H1 (cell line): ENCODE data around the gene DVL1. TPM values are rescaled to one million over a fixed set of nuclear protein-coding genes. Genes with fewer than 3 reads are reported as not detected.

ENCODE experiments used
- CTCF ChIA-PET: fragments of 300-600 bp; sonication (Branson Sonifier 250); formaldehyde crosslinking; loops from one replicate; lab custom pipeline; 2021; ENCODE audit not compliant: partially characterized antibody; lab: Charles Lee
- POLR2A ChIA-PET: fragments of 300-600 bp; sonication (Branson Sonifier 250); formaldehyde crosslinking; loops from one replicate; lab custom pipeline; 2021; ENCODE audit warnings: inconsistent platforms; ENCODE audit not compliant: partially characterized antibody; lab: Charles Lee
- DNase-seq, 2 experiments: peaks; one replicate each; pipeline versions ENCODE4 v3.0.0 to v3.0.0-alpha.2; 2010 to 2022; ENCODE audit warnings: low spot score in 2 of 2, low read depth in 1 of 2, mixed read lengths in 1 of 2
- FAIRE-seq: peaks from 2 replicates; lab custom pipeline; 2011; peaks lifted over from hg19 to GRCh38; lab: Jason Lieb, UNC
- H2AFZ ChIP-seq: 2 replicates; pipeline ENCODE4 v1.8.1; 2012; ENCODE audit warnings: low read length, inconsistent platforms
- H2AK5ac ChIP-seq: 2 replicates; pipeline ENCODE4 v1.6.1; 2013; ENCODE audit warnings: low read depth, low read length
- H2BK120ac ChIP-seq: replicated peaks from 2 replicates; pipeline ENCODE3; 2013; ENCODE audit warnings: low read depth, low read length, inconsistent platforms
- H2BK12ac ChIP-seq: 2 replicates; pipeline ENCODE4 v1.6.1; 2013; ENCODE audit warnings: low read depth, low read length
- H2BK15ac ChIP-seq: 2 replicates; pipeline ENCODE4 v1.6.1; 2013; ENCODE audit warnings: low read length
- H2BK20ac ChIP-seq: 2 replicates; pipeline ENCODE4 v1.6.1; 2013; ENCODE audit warnings: low read length
- H2BK5ac ChIP-seq: 2 replicates; pipeline ENCODE4 v1.6.1; 2013; ENCODE audit warnings: low read depth, low read length
- H3K14ac ChIP-seq: 2 replicates; pipeline ENCODE4 v1.6.1; 2013; ENCODE audit warnings: inconsistent platforms; ENCODE audit not compliant: insufficient read length
- H3K18ac ChIP-seq: 2 replicates; pipeline ENCODE4 v1.6.1; 2013; ENCODE audit warnings: low read length; ENCODE audit errors: extremely low read depth
- H3K23ac ChIP-seq: 2 replicates; pipeline ENCODE4 v1.6.1; 2013; ENCODE audit warnings: inconsistent platforms; ENCODE audit not compliant: insufficient read length
- H3K23me2 ChIP-seq: 2 replicates; pipeline ENCODE4 v1.6.1; 2013; ENCODE audit warnings: low read depth, low read length
- H3K27ac ChIP-seq: 2 replicates; pipeline ENCODE4 v1.6.1; 2011; ENCODE audit warnings: low read depth, low read length, inconsistent platforms
- H3K27me3 ChIP-seq, 4 experiments: replicated peaks in 1 of 4; 1 replicate in 1 of 4; 2 replicates in 3 of 4; pipeline versions ENCODE4 v1.6.1 to v1.8.1; 2011 to 2013; ENCODE audit warnings: low read length in 3 of 4, mild to moderate bottlenecking in 3 of 4, inconsistent platforms in 2 of 4, mixed read lengths in 2 of 4, moderate library complexity in 1 of 4; ENCODE audit not compliant: control insufficient read depth in 3 of 4, insufficient read depth in 3 of 4; ENCODE audit errors: extremely low read depth in 1 of 4
- H3K36me3 ChIP-seq, 4 experiments: 2 replicates each; pipeline versions ENCODE4 v1.6.1 to v1.8.1; 2011 to 2013; ENCODE audit warnings: mild to moderate bottlenecking in 4 of 4, low read length in 3 of 4, moderate library complexity in 2 of 4, control low read depth in 1 of 4, inconsistent platforms in 1 of 4; ENCODE audit not compliant: insufficient read depth in 4 of 4, control insufficient read depth in 2 of 4
- H3K4ac ChIP-seq: replicated peaks from 2 replicates; pipeline ENCODE3; 2013; ENCODE audit warnings: low read length, low read depth, mixed read lengths, inconsistent platforms; ENCODE audit not compliant: insufficient read length
- H3K4me1 ChIP-seq, 4 experiments: replicated peaks in 1 of 4; 1 replicate in 1 of 4; 2 replicates in 3 of 4; pipeline versions ENCODE4 v1.6.1 to v1.8.1; 2011 to 2013; ENCODE audit warnings: low read length in 3 of 4, inconsistent platforms in 2 of 4, mixed read lengths in 1 of 4; ENCODE audit not compliant: insufficient read depth in 4 of 4, control insufficient read depth in 3 of 4
- H3K4me2 ChIP-seq, 2 experiments: 2 replicates each; pipeline versions ENCODE4 v1.6.1 to v1.8.1; 2011 to 2013; ENCODE audit warnings: low read depth in 2 of 2, low read length in 2 of 2, control low read depth in 1 of 2, inconsistent platforms in 1 of 2, mild to moderate bottlenecking in 1 of 2; ENCODE audit not compliant: insufficient read depth in 1 of 2
- H3K4me3 ChIP-seq, 4 experiments: fragments of 200-600, 300-600 bp in 1 of 4; sonication (generic), shearing (Covaris generic), sonication (Bioruptor Twin) in 1 of 4; 2 replicates each; pipeline versions ENCODE4 v1.5.1 to v1.8.1; 2011 to 2016; ENCODE audit warnings: low read length in 4 of 4, low read depth in 3 of 4, control low read depth in 2 of 4, inconsistent platforms in 2 of 4, mild to moderate bottlenecking in 2 of 4, mixed read lengths in 1 of 4, moderate library complexity in 1 of 4; ENCODE audit not compliant: insufficient read depth in 2 of 4; ENCODE audit errors: extremely low read depth in 1 of 4
- H3K56ac ChIP-seq: replicated peaks from 2 replicates; pipeline ENCODE3; 2013; ENCODE audit warnings: low read depth, mild to moderate bottlenecking, mixed read lengths, low read length, inconsistent platforms; ENCODE audit not compliant: insufficient read length
- H3K79me1 ChIP-seq: 2 replicates; pipeline ENCODE4 v1.6.1; 2013; ENCODE audit warnings: low read depth, low read length, control low read depth
- H3K79me2 ChIP-seq, 2 experiments: 2 replicates each; pipeline versions ENCODE4 v1.6.1 to v1.8.1; 2012 to 2013; ENCODE audit warnings: low read length in 2 of 2, mild to moderate bottlenecking in 2 of 2, inconsistent platforms in 1 of 2; ENCODE audit not compliant: insufficient read depth in 2 of 2, control insufficient read depth in 1 of 2
- H3K9ac ChIP-seq, 4 experiments: replicated peaks in 1 of 4; 1 replicate in 1 of 4; 2 replicates in 3 of 4; pipeline versions ENCODE4 v1.6.1 to v1.8.1; 2011 to 2013; ENCODE audit warnings: low read depth in 3 of 4, low read length in 3 of 4, control low read depth in 2 of 4, mild to moderate bottlenecking in 2 of 4, moderate library complexity in 2 of 4, inconsistent platforms in 1 of 4; ENCODE audit errors: extremely low read depth in 1 of 4
- H3K9me3 ChIP-seq, 2 experiments: 2 replicates each; pipeline versions ENCODE4 v1.6.1 to v1.8.1; 2012 to 2013; ENCODE audit warnings: mild to moderate bottlenecking in 2 of 2, moderate library complexity in 2 of 2, control low read depth in 1 of 2, inconsistent platforms in 1 of 2, low read depth in 1 of 2, low read length in 1 of 2, mixed read lengths in 1 of 2; ENCODE audit not compliant: insufficient read depth in 2 of 2
- H4K20me1 ChIP-seq, 2 experiments: replicated peaks in 1 of 2; 2 replicates each; pipeline versions ENCODE3 to v1.8.1; 2011 to 2013; ENCODE audit warnings: inconsistent platforms in 2 of 2, low read length in 2 of 2, mild to moderate bottlenecking in 1 of 2; ENCODE audit not compliant: insufficient read depth in 2 of 2, control insufficient read depth in 1 of 2
- H4K5ac ChIP-seq: 2 replicates; pipeline ENCODE4 v1.6.1; 2013; ENCODE audit warnings: low read length, low read depth, mixed read lengths, inconsistent platforms; ENCODE audit not compliant: insufficient read length
- H4K8ac ChIP-seq: 2 replicates; pipeline ENCODE4 v1.8.0; 2013; ENCODE audit warnings: mild to moderate bottlenecking, moderate library complexity, low read length, inconsistent platforms; ENCODE audit not compliant: insufficient read depth; ENCODE audit errors: extremely low read depth
- H4K91ac ChIP-seq: replicated peaks from 2 replicates; pipeline ENCODE3; 2013; ENCODE audit warnings: low read length, mixed read lengths, inconsistent platforms; ENCODE audit not compliant: insufficient read length
- BACH1 ChIP-seq: IDR thresholded peaks from 2 replicates; pipeline ENCODE4 v1.6.1; 2012; ENCODE audit warnings: low read length, improper control_type of control experiment
- CREB1 ChIP-seq: IDR thresholded peaks from 2 replicates; pipeline ENCODE4 v1.6.1; 2012; ENCODE audit warnings: inconsistent platforms
- GABPA ChIP-seq: IDR thresholded peaks from 2 replicates; pipeline ENCODE4 v1.6.1; 2011; ENCODE audit warnings: mild to moderate bottlenecking, low read length, moderate library complexity, borderline replicate concordance; ENCODE audit not compliant: insufficient read depth
- HDAC2 ChIP-seq, 2 experiments: fragments of 300-600 bp in 1 of 2; sonication (generic) in 1 of 2; IDR thresholded peaks; 2 replicates each; pipeline ENCODE4 v1.6.1; 2011 to 2012; ENCODE audit warnings: low read depth in 2 of 2, low read length in 2 of 2, mild to moderate bottlenecking in 2 of 2, moderate library complexity in 2 of 2, borderline replicate concordance in 1 of 2, inconsistent platforms in 1 of 2
- MAX ChIP-seq: IDR thresholded peaks from 2 replicates; pipeline ENCODE4 v1.6.1; 2012; ENCODE audit warnings: inconsistent platforms
- RBBP5 ChIP-seq: IDR thresholded peaks from 2 replicates; pipeline ENCODE4 v1.7.1; 2012; ENCODE audit warnings: low read depth, mild to moderate bottlenecking, inconsistent platforms, low read length, moderate library complexity, borderline replicate concordance
- SIN3A ChIP-seq, 2 experiments: IDR thresholded peaks in 1 of 2; conservative IDR thresholded peaks in 1 of 2; 2 replicates each; pipeline ENCODE4 v1.6.1; 2011 to 2012; ENCODE audit warnings: low read length in 2 of 2, improper control_type of control experiment in 1 of 2, low read depth in 1 of 2, mild to moderate bottlenecking in 1 of 2
- SIRT6 ChIP-seq: IDR thresholded peaks from one replicate; pipeline ENCODE4 v1.7.1; 2012; ENCODE audit warnings: low read length, inconsistent platforms
- WGBS, 2 experiments: shearing (Covaris generic) in 1 of 2; methylation state at CpG; one replicate each; pipeline versions ENCODE4 v1.1.6 to v1.1.7; 2013 to 2015; ENCODE audit warnings: low lambda C conversion rate in 2 of 2, mixed read lengths in 2 of 2, inconsistent platforms in 1 of 2, low coverage in 1 of 2, missing lambda C conversion rate in 1 of 2; ENCODE audit not compliant: insufficient replicate concordance in 2 of 2, insufficient coverage in 1 of 2, insufficient read length in 1 of 2; ENCODE audit errors: extremely low coverage in 1 of 2, missing lambda C conversion rate in 1 of 2; 5-methylcytosine and 5-hydroxymethylcytosine counted together
- polyA plus RNA-seq, 7 experiments: library from polyadenylated mRNA; depleted of rRNA in 3 of 7; stranded (reverse) in 5 of 7; unstranded in 2 of 7; fragments of >200 nt in 5 of 7; fragments of 200-250 nt in 2 of 7; gene quantifications; 1 replicate in 5 of 7; 2 replicates in 1 of 7; 4 replicates in 1 of 7; pipeline versions ENCODE4 v1.2.1 to v1.2.3, GENCODE V29; 2011 to 2013; ENCODE audit warnings: missing spikeins in 2 of 7, mixed read lengths in 2 of 7
- total RNA-seq: library from RNA; stranded (reverse); fragmentation: NEBNext Ultra II Directional; extraction: Animal tissue kit (Norgen Biotek cat#: 25700); gene quantifications from 2 replicates; pipeline ENCODE4 v1.2.1, GENCODE V29; 2021

Gene DVL1
- total and polyA plus RNA-seq, 2 of the 8 experiments (the other 6 are each of a cell fraction or from before 2014, with no cell fraction given): 39.4 to 58.9 TPM

- Histone ChIP-seq H3K79me2 (no peaks in the 10 kb centered on the region), H3K4me2 (no peak overlapping the region), H2AK5ac (no peak overlapping the region), H2BK5ac (no peak overlapping the region), H3K23me2 (no peaks in the 10 kb centered on the region), H4K5ac (no peak overlapping the region), H3K23ac (no peak overlapping the region), H3K27ac (no peak overlapping the region), H2BK12ac (no peak overlapping the region), H2BK15ac (no peak overlapping the region), H3K14ac (no peak overlapping the region), H2BK120ac (no peak overlapping the region), H3K9me3 (no peaks in the 10 kb centered on the region), H3K4ac (no peak overlapping the region), H3K4me1 (peaks cover 0 to 4% (median 0%) of the 10 kb centered on the region in 4 experiments; a peak in 1 of 7 replicates), H3K27me3 (no peaks in the 10 kb centered on the region), H4K8ac (no peak overlapping the region), H2BK20ac (no peak overlapping the region), H4K91ac (no peak overlapping the region), H3K36me3 (peaks cover 0 to 4% (median 0%) of the 10 kb centered on the region in 4 experiments; a peak in 1 of 8 replicates), H3K9ac (no peak overlapping the region), H3K18ac (no peak overlapping the region), H3K4me3 (no peak overlapping the region), H3K79me1 (no peaks in the 10 kb centered on the region), H4K20me1 (peaks cover 5 to 18% of the 10 kb centered on the region in 2 experiments), H2AFZ (no peak overlapping the region), H3K56ac (no peak overlapping the region)
- WGBS, 2 experiments: 69% methylated on average over 21 of the region's 30 CpGs; no CpG with 5 or more reads in 1 of the 2 experiments
- POLR2A ChIA-PET: interaction anchor here (0.7 to 1.6 kb wide), 4 partner anchors 7 to 266 kb away, joined by 3 to 6 read pairs (median 3); no protein-coding TSS in a partner anchor
- CTCF ChIA-PET: interaction anchor here (0.8 to 2.7 kb wide), 11 partner anchors 9 to 300 kb away, joined by 3 to 13 read pairs (median 3); no protein-coding TSS in a partner anchor
- peak in 1 of 2 experiments; percentile 87 for DNase-seq
- TF ChIP-seq MAX: peak; percentile 59
- TF ChIP-seq RBBP5: no peak
- TF ChIP-seq GABPA: peak; percentile 71; the same call in 1 of the 2 replicates
- 0 out of 2 replicates have a peak, but pooled peaks have one; percentile 21 for TF ChIP-seq BACH1
- 0 out of 4 replicates have a peak, but pooled peaks of 1 of the 2 experiments have one; percentile 56 for TF ChIP-seq HDAC2 (IDR thresholded peaks at IDR 0.05; ENCODE audit: borderline replicate concordance in 1 of 2, low read depth in 2 of 2, low read length in 2 of 2)
- TF ChIP-seq SIN3A (conservative IDR thresholded peaks at IDR 0.05 in 1 of 2, IDR thresholded peaks at IDR 0.05 in 1 of 2; ENCODE audit: low read depth in 1 of 2, low read length in 2 of 2): peak; percentile 83 to 95; a peak in 2 of 4 replicates
- 0 out of 2 replicates have a peak, but pooled peaks have one; percentile 21 for TF ChIP-seq CREB1
- TF ChIP-seq SIRT6: no peak
- no peak for FAIRE-seq
Measured at GRCh38 chr1:1298861-1299685, 50.1 kb downstream of the DVL1 start.
